Stomach (tissue), 9 donors: Measurements from ENCODE around the gene ENAM. TPM values are rescaled to one million over a fixed set of nuclear protein-coding genes. Genes with fewer than 3 reads are reported as not detected.
"Not testable (repeated sequence)": the region's sequence is repeated elsewhere in the genome, so short reads cannot be mapped to it uniquely, and the experiment has no call there.

Experiments
- DNase-seq, 2 donors: peaks; one replicate each; pipeline versions ENCODE4 v3.0.0 to v3.0.0-alpha.2; 2013 to 2019
- H3K27ac ChIP-seq, 5 donors: fragments of 200-600 bp in 4 of 5; sonication (generic) in 4 of 5; one replicate each; pipeline ENCODE4 v1.5.1; 2013 to 2019; ENCODE audit warnings: mild to moderate bottlenecking in 1 of 5, moderate library complexity in 1 of 5
- H3K27me3 ChIP-seq, 3 donors: fragments of 200-600 bp; sonication (generic); one replicate each; pipeline ENCODE4 v1.5.1; 2017 to 2019; ENCODE audit warnings: mixed run types in 1 of 3
- H3K36me3 ChIP-seq, 4 donors: fragments of 200-600 bp; sonication (generic); 1 replicate in 3 of 4; 2 replicates in 1 of 4; pipeline ENCODE4 v1.5.1; 2016 to 2019
- H3K4me1 ChIP-seq, 4 donors: fragments of 200-600 bp; sonication (generic); one replicate each; pipeline ENCODE4 v1.5.1; 2016 to 2019
- H3K4me3 ChIP-seq, 4 donors: fragments of 200-600 bp; sonication (generic) in 3 of 4; one replicate each; pipeline ENCODE4 v1.5.1; 2016 to 2019; ENCODE audit warnings: mild to moderate bottlenecking in 1 of 4
- H3K9me3 ChIP-seq, 4 donors: fragments of 200-600 bp; sonication (generic); one replicate each; pipeline ENCODE4 v1.5.1; 2016 to 2019
- CTCF ChIP-seq, 7 experiments: fragments of 450-650 bp in 4 of 7; fragments of 200-600 bp in 3 of 7; sonication (generic) in 3 of 7; IDR thresholded peaks; one replicate each; pipeline ENCODE4 v1.5.1; 2016 to 2019; ENCODE audit warnings: antibody characterized with exemption in 7 of 7, control low read depth in 2 of 7, mild to moderate bottlenecking in 1 of 7
- EP300 ChIP-seq: sonication (generic); formaldehyde crosslinking; IDR thresholded peaks from one replicate; pipeline ENCODE4 v1.6.1; 2017; ENCODE audit warnings: antibody characterized with exemption
- POLR2A ChIP-seq, 4 donors: fragments of 450-650 bp; IDR thresholded peaks; one replicate each; pipeline ENCODE4 v1.6.1; 2016; ENCODE audit warnings: antibody characterized with exemption in 4 of 4, control low read depth in 2 of 4, mild to moderate bottlenecking in 1 of 4, moderate library complexity in 1 of 4
- POLR2AphosphoS5 ChIP-seq, 3 donors: sonication (generic); formaldehyde crosslinking; IDR thresholded peaks; one replicate each; pipeline ENCODE4 v1.6.1; 2016; ENCODE audit warnings: antibody characterized with exemption in 3 of 3
- WGBS, 5 donors: extraction: QIAGEN DNeasy Blood & Tissue Kit in 3 of 5; methylation state at CpG; one replicate each; pipeline versions ENCODE4 v1.1.5 to v1.1.7; 2013 to 2018; 5-methylcytosine and 5-hydroxymethylcytosine counted together
- intact Hi-C: fragments of 100-400 bp; cut with DNase I; formaldehyde crosslinking; loops from one replicate; pipeline ENCODE4 v1.15.1; 2023; ENCODE audit warnings: low total_unique reads
- polyA plus RNA-seq, 3 donors: library from polyadenylated mRNA; stranded (reverse); fragments of 200-250 nt; gene quantifications; one replicate each; pipeline ENCODE4 v1.2.3, GENCODE V29; 2013
- total RNA-seq, 5 donors: library from RNA; depleted of rRNA; stranded (reverse); fragments of >200 nt; gene quantifications; one replicate each; pipeline versions ENCODE4 v1.1.0 to v1.2.3, GENCODE V29; 2014 to 2016
- donor health status: healthy with polysubstance abuse.
- donor health status: Bipolar disorder and iron deficiency.
- donor health status: healthy.

Gene ENAM
- total and polyA plus RNA-seq, 8 donors: 0.14 to 1.7 (median 0.44) TPM; not detected in 2

- intact Hi-C loops: no loop called here
These were observed 26.1 kb downstream of the ENAM start for GRCh38 chr4:70654605-70655011.

GRCh38 chr4:70657326-70657725 is 28.8 kb downstream of the ENAM start:
- 85 to 92% (median 87%) methylated on average over 5 of the region's 5 CpGs for WGBS, 5 donors
- Histone ChIP-seq H3K27ac (no peak overlapping the region), H3K27me3 (no peaks in the 10 kb centered on the region), H3K4me1 (peaks cover 0 to under 1% (median under 1%) of the 10 kb centered on the region in 4 donors), H3K9me3 (no peaks in the 10 kb centered on the region), H3K36me3 (no peaks in the 10 kb centered on the region), H3K4me3 (no peak overlapping the region)
- intact Hi-C loops: no loop called here
- no peak for DNase-seq
- no peak for TF ChIP-seq POLR2AphosphoS5 (IDR thresholded peaks at IDR 0.05)
- TF ChIP-seq CTCF (IDR thresholded peaks at IDR 0.05): no peak
- no peak for TF ChIP-seq EP300
- TF ChIP-seq POLR2A (IDR thresholded peaks at IDR 0.05): no peak

More at GRCh38 chr4:70654605-70655011, 26.1 kb downstream of the ENAM start:
- H3K27ac ChIP-seq: no peak overlapping the region
- peaks cover 0 to 6% (median 3%) of the 10 kb centered on the region in 4 donors for H3K4me1 ChIP-seq
- no peaks in the 10 kb centered on the region for H3K36me3 ChIP-seq
- DNase-seq: no peak
- H3K4me3 ChIP-seq: no peak overlapping the region
- H3K9me3 ChIP-seq: no peaks in the 10 kb centered on the region
- 24 to 54% (median 45%) methylated on average over 5 of the region's 5 CpGs for WGBS, 5 donors
- no peaks in the 10 kb centered on the region for H3K27me3 ChIP-seq
- TF ChIP-seq EP300: no peak
- no peak for TF ChIP-seq CTCF (IDR thresholded peaks at IDR 0.05)
- TF ChIP-seq POLR2AphosphoS5 (IDR thresholded peaks at IDR 0.05): no peak
- TF ChIP-seq POLR2A (IDR thresholded peaks at IDR 0.05): no peak

GRCh38 chr4:70658418-70658817 is 29.9 kb downstream of the ENAM start:
- Histone ChIP-seq H3K4me1 (no peaks in the 10 kb centered on the region), H3K27me3 (no peaks in the 10 kb centered on the region), H3K4me3 (no peak overlapping the region), H3K36me3 (no peaks in the 10 kb centered on the region), H3K9me3 (no peaks in the 10 kb centered on the region), H3K27ac (no peak overlapping the region)
- intact Hi-C loops: no loop called here
- no peak for DNase-seq
- WGBS, 5 donors: 42 to 68% (median 54%) methylated on average over 3 of the region's 3 CpGs
- TF ChIP-seq CTCF (IDR thresholded peaks at IDR 0.05): no peak

- intact Hi-C loops: no loop called here
- Histone ChIP-seq H3K4me3 (no peak overlapping the region), H3K36me3 (no peaks in the 10 kb centered on the region), H3K4me1 (no peaks in the 10 kb centered on the region), H3K27me3 (no peaks in the 10 kb centered on the region), H3K27ac (no peak overlapping the region), H3K9me3 (no peaks in the 10 kb centered on the region)
- no peak for DNase-seq
- TF ChIP-seq CTCF (IDR thresholded peaks at IDR 0.05) (no peak), EP300 (no peak), POLR2AphosphoS5 (IDR thresholded peaks at IDR 0.05) (no peak), POLR2A (IDR thresholded peaks at IDR 0.05) (no peak)
- WGBS, 5 donors: 83 to 90% (median 89%) methylated on average over 4 of the region's 4 CpGs
These were observed 31.6 kb downstream of the ENAM start for GRCh38 chr4:70660106-70660505.

- H3K4me3 ChIP-seq, H3K9me3 ChIP-seq, H3K36me3 ChIP-seq, DNase-seq, H3K27ac ChIP-seq, H3K4me1 ChIP-seq, H3K27me3 ChIP-seq, intact Hi-C loops: not testable (repeated sequence)
- WGBS, 5 donors: 77 to 84% (median 83%) methylated on average over 5 of the region's 5 CpGs
These were observed 32.9 kb downstream of the ENAM start for GRCh38 chr4:70661309-70661922.
